Nephron (organoid): ENCODE measurements around the gene ARMC6.
A peak's percentile ranks its signal among the peaks of the same experiment; 100 is the strongest.

Source experiments
- H3K27ac Mint-ChIP-seq, 3 experiments: 2 replicates each; pipeline ENCODE4 v1.8.0; 2020; ENCODE audit warnings: mixed read lengths in 3 of 3, mild to moderate bottlenecking in 2 of 3, moderate library complexity in 1 of 3
- H3K27me3 Mint-ChIP-seq: 2 replicates; pipeline ENCODE4 v1.8.0; 2021; ENCODE audit warnings: low read depth, mild to moderate bottlenecking, moderate library complexity, mixed read lengths
- H3K36me3 Mint-ChIP-seq: 2 replicates; pipeline ENCODE4 v1.8.0; 2020; ENCODE audit warnings: low read depth, mixed read lengths
- H3K4me1 Mint-ChIP-seq: 2 replicates; pipeline ENCODE4 v1.8.0; 2020; ENCODE audit warnings: mixed read lengths
- H3K4me3 Mint-ChIP-seq, 3 experiments: 2 replicates each; pipeline ENCODE4 v1.8.0; 2020; ENCODE audit warnings: mild to moderate bottlenecking in 3 of 3, mixed read lengths in 3 of 3, moderate library complexity in 2 of 3
- H3K9me3 Mint-ChIP-seq: 2 replicates; pipeline ENCODE4 v1.8.0; 2020; ENCODE audit warnings: mixed read lengths
- TF ChIP-seq, protein P1 (sequence below), 3 experiments: fragments of 200-600 bp; sonication (generic); IDR thresholded peaks; one replicate each; pipeline ENCODE4 v1.5.0; 2021; ENCODE audit warnings: antibody characterized with exemption in 3 of 3; ENCODE audit not compliant: unreplicated experiment in 3 of 3

Gene ARMC6

DNA sequence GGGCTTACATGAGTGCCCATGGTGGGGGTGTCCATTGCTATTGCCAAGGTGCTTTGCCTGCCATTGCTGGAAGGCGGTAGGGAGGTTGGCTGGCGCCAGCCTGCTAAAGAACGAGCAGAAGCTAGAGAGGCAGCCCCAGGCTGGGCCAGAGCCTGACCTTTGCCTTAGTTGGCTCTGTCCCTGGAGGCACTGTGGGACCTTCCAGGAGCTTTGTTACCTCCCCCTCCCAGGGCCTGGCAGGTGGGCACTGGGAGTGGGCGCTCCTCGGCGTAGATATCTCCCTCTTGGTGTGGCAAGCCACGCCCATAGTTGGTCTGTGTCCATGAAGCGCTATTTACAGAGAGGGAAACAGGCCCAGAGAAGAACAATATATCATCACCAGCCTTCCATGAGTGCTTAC, 28.1 kb downstream of the ARMC6 start:
- H3K36me3 Mint-ChIP-seq = peaks cover 9% of the 10 kb centered on the region
- H3K27ac Mint-ChIP-seq = no peak overlapping the region
- H3K27me3 Mint-ChIP-seq = no peaks in the 10 kb centered on the region
- peak overlapping the region; percentile 51 to 86 (median 84) for H3K4me3 Mint-ChIP-seq
- H3K4me1 Mint-ChIP-seq = peaks cover 16% of the 10 kb centered on the region
- TF ChIP-seq, protein P1, sequence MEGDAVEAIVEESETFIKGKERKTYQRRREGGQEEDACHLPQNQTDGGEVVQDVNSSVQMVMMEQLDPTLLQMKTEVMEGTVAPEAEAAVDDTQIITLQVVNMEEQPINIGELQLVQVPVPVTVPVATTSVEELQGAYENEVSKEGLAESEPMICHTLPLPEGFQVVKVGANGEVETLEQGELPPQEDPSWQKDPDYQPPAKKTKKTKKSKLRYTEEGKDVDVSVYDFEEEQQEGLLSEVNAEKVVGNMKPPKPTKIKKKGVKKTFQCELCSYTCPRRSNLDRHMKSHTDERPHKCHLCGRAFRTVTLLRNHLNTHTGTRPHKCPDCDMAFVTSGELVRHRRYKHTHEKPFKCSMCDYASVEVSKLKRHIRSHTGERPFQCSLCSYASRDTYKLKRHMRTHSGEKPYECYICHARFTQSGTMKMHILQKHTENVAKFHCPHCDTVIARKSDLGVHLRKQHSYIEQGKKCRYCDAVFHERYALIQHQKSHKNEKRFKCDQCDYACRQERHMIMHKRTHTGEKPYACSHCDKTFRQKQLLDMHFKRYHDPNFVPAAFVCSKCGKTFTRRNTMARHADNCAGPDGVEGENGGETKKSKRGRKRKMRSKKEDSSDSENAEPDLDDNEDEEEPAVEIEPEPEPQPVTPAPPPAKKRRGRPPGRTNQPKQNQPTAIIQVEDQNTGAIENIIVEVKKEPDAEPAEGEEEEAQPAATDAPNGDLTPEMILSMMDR (IDR thresholded peaks at IDR 0.05; ENCODE audit: unreplicated experiment in 3 of 3) = no peak
- H3K9me3 Mint-ChIP-seq = no peaks in the 10 kb centered on the region

DNA sequence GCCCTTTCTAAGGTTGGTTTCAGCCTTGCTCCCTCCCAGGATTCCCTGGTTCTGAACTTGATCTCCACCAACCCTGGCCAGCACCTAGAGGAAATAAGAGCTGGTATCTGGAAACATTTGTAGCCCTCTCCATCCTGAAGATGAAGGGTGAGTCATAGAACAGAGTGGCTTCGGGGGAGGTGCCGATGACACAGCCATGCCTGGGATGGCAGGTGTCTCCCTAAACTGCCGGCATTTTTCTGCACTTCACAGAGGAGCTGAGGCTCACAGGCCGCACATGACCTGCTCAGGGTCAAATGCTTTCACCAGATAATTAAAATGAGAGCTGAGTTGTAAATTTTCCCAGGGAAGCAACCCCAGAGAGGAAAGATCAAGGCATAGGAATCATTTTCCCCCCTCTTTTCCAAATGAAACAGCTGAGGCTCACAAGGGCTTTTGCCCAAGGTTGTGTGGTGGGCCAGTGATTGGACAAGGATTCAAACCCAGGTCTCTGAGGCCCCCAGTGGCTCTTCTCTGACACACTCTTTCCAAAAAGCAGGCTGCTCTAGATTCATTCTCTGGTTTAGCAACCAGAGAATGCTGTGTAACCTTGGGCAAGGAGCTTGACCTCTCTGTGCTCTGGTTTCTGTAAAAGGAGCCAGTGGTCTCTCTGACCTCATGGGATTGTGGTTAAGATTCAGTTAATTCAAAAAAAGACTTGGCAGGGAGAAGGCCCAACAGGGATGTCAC, 29.2 kb downstream of the ARMC6 start:
- Mint-ChIP-seq H3K27ac (peak overlapping the region in 1 of 3 experiments; percentile 42), H3K4me1 (peaks cover 22% of the 10 kb centered on the region), H3K27me3 (no peaks in the 10 kb centered on the region), H3K9me3 (no peaks in the 10 kb centered on the region), H3K36me3 (peaks cover 9% of the 10 kb centered on the region), H3K4me3 (peak overlapping the region; percentile 84 to 86 (median 84))
- TF ChIP-seq, protein P1 (IDR thresholded peaks at IDR 0.05; ENCODE audit: unreplicated experiment in 3 of 3) = no peak

DNA sequence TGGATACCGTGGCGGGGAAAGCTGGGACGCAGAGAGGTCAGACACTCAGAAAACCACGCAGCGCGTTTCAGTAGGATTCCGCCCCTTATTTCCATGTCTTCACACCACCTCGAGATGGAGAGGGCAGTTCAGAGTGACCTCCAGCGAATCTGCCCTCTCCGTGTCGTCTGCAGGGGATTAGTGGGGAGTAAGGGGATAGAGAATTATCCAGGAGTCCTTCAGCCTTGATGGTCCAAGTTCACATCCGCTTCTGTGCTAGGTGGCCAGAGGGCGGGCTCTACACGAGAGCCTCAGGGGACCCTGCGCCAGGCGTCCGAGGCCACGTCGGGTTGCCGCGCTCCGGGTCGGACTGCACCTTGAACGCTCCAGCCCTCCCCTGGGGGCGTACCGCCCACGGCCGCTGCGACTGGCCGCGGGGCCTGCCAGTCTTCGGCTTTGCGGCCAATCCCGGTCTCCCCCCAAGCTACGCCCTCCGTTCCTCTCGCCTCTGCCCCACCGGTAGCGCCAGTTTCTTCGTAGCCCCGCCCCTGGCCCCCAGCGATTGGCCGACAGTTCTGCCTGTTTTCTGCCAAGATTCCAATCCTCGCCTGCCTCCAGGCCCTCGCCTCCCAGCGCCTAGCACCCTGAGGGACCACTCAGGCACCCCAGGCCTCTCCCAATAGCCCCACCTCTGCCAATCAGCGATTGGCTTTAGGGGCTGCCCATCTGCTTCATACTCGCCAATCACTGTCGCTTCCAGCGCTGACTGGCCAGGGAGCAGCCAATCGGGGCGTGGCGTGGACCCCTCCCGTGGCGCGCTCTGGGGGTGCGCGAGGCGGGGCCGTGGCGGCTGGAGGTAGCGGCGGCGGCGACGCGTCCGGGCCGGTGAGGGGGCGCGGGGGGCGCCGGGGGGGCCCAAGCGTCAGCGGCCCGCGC, 30.0 kb downstream of the ARMC6 start, which contains the start of gene SLC25A42:
Gene SLC25A42, plus strand, starts transcription at position 812 of the 915 bp plus-strand sequence. CDS start 32,131 bp downstream, outside the sequence.
- Mint-ChIP-seq H3K27me3 (no peaks in the 10 kb centered on the region), H3K36me3 (peaks cover 6% of the 10 kb centered on the region), H3K4me1 (peaks cover 24% of the 10 kb centered on the region), H3K4me3 (peak within 1 kb of the TSS; percentile 84 to 86 (median 84)), H3K9me3 (no peaks in the 10 kb centered on the region), H3K27ac (peak within 1 kb of the TSS in 2 of 3 experiments; percentile 72 to 81)
- TF ChIP-seq, protein P1 (IDR thresholded peaks at IDR 0.05; ENCODE audit: unreplicated experiment in 3 of 3) = no peak

DNA sequence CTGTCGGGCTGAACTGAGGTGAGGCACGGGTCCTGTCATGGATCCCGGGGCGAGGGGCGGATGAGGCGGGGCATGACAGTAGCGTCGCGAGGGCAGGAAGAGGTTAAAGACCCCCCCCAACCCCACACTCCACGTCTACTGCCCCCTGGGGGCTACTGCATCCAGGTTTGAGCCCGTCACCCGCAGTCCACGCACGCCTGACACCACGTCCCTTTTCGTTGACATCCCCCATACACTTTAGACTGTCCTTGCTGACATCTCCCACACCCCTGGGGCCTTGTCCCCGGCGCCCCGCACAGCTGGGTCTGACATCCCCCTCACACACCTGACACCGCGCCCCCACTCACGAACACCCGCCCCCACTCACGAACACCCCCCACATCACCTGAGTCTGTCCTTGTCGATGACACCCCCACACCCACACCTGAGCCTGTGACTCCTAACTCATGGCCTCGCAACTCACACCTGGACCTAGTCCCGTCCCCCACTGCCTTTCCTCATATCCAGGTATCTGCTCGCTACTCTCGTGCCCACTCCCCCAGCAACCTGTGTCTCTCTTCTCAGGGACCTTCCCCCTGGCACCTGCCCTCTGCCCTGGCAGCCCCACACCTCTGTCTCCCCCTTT, 30.8 kb downstream of the ARMC6 start:
- H3K27ac Mint-ChIP-seq = peak overlapping the region in 2 of 3 experiments; percentile 5 to 70
- peak overlapping the region; percentile 84 to 86 (median 84) for H3K4me3 Mint-ChIP-seq
- TF ChIP-seq, protein P1 (IDR thresholded peaks at IDR 0.05; ENCODE audit: unreplicated experiment in 3 of 3) = peak; percentile 30 to 41 (median 31)
- peaks cover 6% of the 10 kb centered on the region for H3K36me3 Mint-ChIP-seq
- peaks cover 26% of the 10 kb centered on the region for H3K4me1 Mint-ChIP-seq
- H3K27me3 Mint-ChIP-seq = no peaks in the 10 kb centered on the region
- no peaks in the 10 kb centered on the region for H3K9me3 Mint-ChIP-seq

DNA sequence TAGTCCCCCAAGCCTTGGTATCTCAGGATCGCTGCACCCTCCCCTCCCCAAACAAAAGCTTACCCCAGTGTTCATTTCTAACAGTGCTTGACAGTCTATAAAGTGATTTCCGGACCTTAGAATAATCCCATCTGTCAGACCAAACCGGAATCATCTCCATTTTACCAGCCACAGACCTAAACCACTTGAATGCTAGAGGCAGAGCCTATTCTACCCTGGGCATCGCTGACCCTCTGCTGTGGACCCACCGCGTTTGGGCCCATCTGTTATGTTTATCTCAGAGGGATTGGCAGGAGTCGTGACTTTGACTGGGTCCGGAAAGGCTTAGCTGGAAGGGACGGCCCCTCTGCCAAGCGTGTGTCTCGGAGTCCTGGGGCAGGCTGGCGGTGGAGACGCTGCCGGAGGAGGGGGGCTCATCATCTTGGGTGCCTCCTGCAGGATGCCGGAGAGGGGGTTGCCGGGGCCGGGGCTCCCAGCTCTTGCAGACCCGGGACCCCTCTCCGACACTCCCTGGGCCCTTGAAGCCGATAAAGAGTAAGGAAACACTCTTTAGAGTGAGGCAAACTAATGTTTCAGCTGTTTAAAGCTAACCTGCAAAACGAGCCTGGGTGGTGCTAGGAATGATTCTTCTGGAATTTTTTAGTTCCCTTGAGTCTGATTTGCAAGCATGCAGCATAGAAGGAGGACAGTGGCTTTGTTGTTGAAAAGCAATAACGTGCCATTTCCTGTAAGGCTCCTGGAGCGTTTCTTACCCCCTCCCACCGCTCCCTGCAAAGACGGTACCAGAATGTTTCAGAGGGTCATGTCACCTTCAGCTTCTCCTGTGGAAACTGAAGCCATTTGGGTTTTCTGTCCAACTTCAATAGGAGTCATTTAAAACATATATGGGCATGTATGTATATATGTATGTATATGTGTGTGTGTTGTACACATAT, 31.7 kb downstream of the ARMC6 start:
- H3K4me1 Mint-ChIP-seq = peaks cover 31% of the 10 kb centered on the region
- H3K9me3 Mint-ChIP-seq = no peaks in the 10 kb centered on the region
- peak overlapping the region in 2 of 3 experiments; percentile 5 to 72 for H3K27ac Mint-ChIP-seq
- H3K36me3 Mint-ChIP-seq = no peaks in the 10 kb centered on the region
- H3K27me3 Mint-ChIP-seq = no peaks in the 10 kb centered on the region
- peak overlapping the region; percentile 84 to 86 (median 84) for H3K4me3 Mint-ChIP-seq
- TF ChIP-seq, protein P1 (IDR thresholded peaks at IDR 0.05; ENCODE audit: unreplicated experiment in 3 of 3) = no peak
